Mesenchymal stem cell (in vitro differentiated cells and primary cell): Measurements from ENCODE around the gene VIPR2.

ENCODE experiments used
- DNase-seq: peaks from one replicate; pipeline ENCODE4 v3.0.0-alpha.2; 2013
- H2AFZ ChIP-seq: one replicate; pipeline ENCODE4 v1.6.1; 2013; ENCODE audit warnings: low read depth, mild to moderate bottlenecking, control low read depth, inconsistent platforms, low read length, moderate library complexity
- H2AK5ac ChIP-seq: 2 replicates; pipeline ENCODE4 v1.6.1; 2013; ENCODE audit warnings: low read length, moderate library complexity, mild to moderate bottlenecking, inconsistent platforms; ENCODE audit not compliant: severe bottlenecking
- H2BK120ac ChIP-seq: one replicate; pipeline ENCODE4 v1.6.1; 2013; ENCODE audit warnings: low read depth, mild to moderate bottlenecking, inconsistent platforms, low read length, moderate library complexity
- H2BK12ac ChIP-seq, 2 experiments: one replicate each; pipeline ENCODE4 v1.6.1; 2013; ENCODE audit warnings: inconsistent platforms in 2 of 2, low read length in 2 of 2, mild to moderate bottlenecking in 2 of 2, moderate library complexity in 2 of 2, control low read depth in 1 of 2
- H2BK15ac ChIP-seq: one replicate; pipeline ENCODE4 v1.6.1; 2013; ENCODE audit warnings: mild to moderate bottlenecking, low read depth, inconsistent platforms; ENCODE audit not compliant: poor library complexity, severe bottlenecking
- H2BK5ac ChIP-seq: 2 replicates; pipeline ENCODE4 v1.6.1; 2013; ENCODE audit warnings: low read depth, mild to moderate bottlenecking, low read length, control low read depth, inconsistent platforms; ENCODE audit not compliant: poor library complexity, severe bottlenecking
- H3K14ac ChIP-seq, 2 experiments: one replicate each; pipeline ENCODE4 v1.6.1; 2013; ENCODE audit warnings: inconsistent platforms in 2 of 2, low read length in 2 of 2, control low read depth in 1 of 2, mild to moderate bottlenecking in 1 of 2, moderate library complexity in 1 of 2
- H3K18ac ChIP-seq, 2 experiments: one replicate each; pipeline ENCODE4 v1.6.1; 2013; ENCODE audit warnings: inconsistent platforms in 2 of 2, low read length in 2 of 2, control low read depth in 1 of 2, low read depth in 1 of 2, mild to moderate bottlenecking in 1 of 2
- H3K23ac ChIP-seq, 2 experiments: one replicate each; pipeline ENCODE4 v1.6.1; 2013; ENCODE audit warnings: inconsistent platforms in 2 of 2, low read length in 2 of 2, mild to moderate bottlenecking in 2 of 2, moderate library complexity in 2 of 2, control low read depth in 1 of 2
- H3K27ac ChIP-seq: 2 replicates; pipeline ENCODE4 v1.5.1; 2013; ENCODE audit warnings: mild to moderate bottlenecking, moderate library complexity, low read length, control low read depth, inconsistent platforms; ENCODE audit not compliant: poor library complexity, severe bottlenecking
- H3K27me3 ChIP-seq, 2 experiments: 2 replicates each; pipeline versions ENCODE4 v1.6.1 to v1.7.0; 2013; ENCODE audit warnings: low read length in 2 of 2, mild to moderate bottlenecking in 2 of 2, moderate library complexity in 2 of 2, control low read depth in 1 of 2, inconsistent platforms in 1 of 2; ENCODE audit not compliant: control insufficient read depth in 1 of 2, insufficient read depth in 1 of 2
- H3K36me3 ChIP-seq, 2 experiments: 2 replicates each; pipeline versions ENCODE4 v1.6.1 to v1.7.0; 2013; ENCODE audit warnings: low read length in 2 of 2, control low read depth in 1 of 2, inconsistent platforms in 1 of 2, low read depth in 1 of 2, mild to moderate bottlenecking in 1 of 2; ENCODE audit not compliant: insufficient read depth in 2 of 2, control insufficient read depth in 1 of 2
- H3K4ac ChIP-seq, 2 experiments: one replicate each; pipeline ENCODE4 v1.6.1; 2013; ENCODE audit warnings: inconsistent platforms in 2 of 2, low read length in 2 of 2, mild to moderate bottlenecking in 2 of 2, moderate library complexity in 2 of 2, control low read depth in 1 of 2, low read depth in 1 of 2
- H3K4me1 ChIP-seq: 2 replicates; pipeline ENCODE4 v1.6.1; 2013; ENCODE audit warnings: low read depth, low read length, control low read depth; ENCODE audit not compliant: control insufficient read depth, insufficient read depth
- H3K4me2 ChIP-seq: 2 replicates; pipeline ENCODE4 v1.6.1; 2013; ENCODE audit warnings: low read length, mild to moderate bottlenecking, inconsistent platforms; ENCODE audit not compliant: poor library complexity, severe bottlenecking
- H3K4me3 ChIP-seq, 2 experiments: 2 replicates each; pipeline versions ENCODE4 v1.5.1 to v1.7.0; 2013; ENCODE audit warnings: low read length in 2 of 2, mild to moderate bottlenecking in 2 of 2, control low read depth in 1 of 2, low read depth in 1 of 2; ENCODE audit not compliant: insufficient read depth in 1 of 2
- H3K79me1 ChIP-seq: replicated peaks from 2 replicates; pipeline ENCODE4 v1.6.1; 2013; ENCODE audit warnings: mild to moderate bottlenecking, control low read depth, low read length, inconsistent platforms; ENCODE audit not compliant: poor library complexity, severe bottlenecking
- H3K9ac ChIP-seq: 2 replicates; pipeline ENCODE4 v1.7.0; 2013; ENCODE audit warnings: mild to moderate bottlenecking, low read length, moderate library complexity
- H3K9me3 ChIP-seq: 2 replicates; pipeline ENCODE4 v1.7.0; 2013; ENCODE audit warnings: mild to moderate bottlenecking, low read length; ENCODE audit not compliant: control insufficient read depth
- H4K8ac ChIP-seq: one replicate; pipeline ENCODE4 v1.6.1; 2013; ENCODE audit warnings: inconsistent platforms, mild to moderate bottlenecking, low read length, moderate library complexity
- H4K91ac ChIP-seq: one replicate; pipeline ENCODE4 v1.6.1; 2013; ENCODE audit warnings: mild to moderate bottlenecking, low read length, inconsistent platforms
- WGBS: methylation state at CpG from one replicate; pipeline ENCODE4 v1.1.7; 2013; ENCODE audit warnings: mixed read lengths; 5-methylcytosine and 5-hydroxymethylcytosine counted together

Gene VIPR2

GRCh38 chr7:159113056-159113455, 31.6 kb downstream of the VIPR2 start:
- Histone ChIP-seq H3K79me1 (no peaks in the 10 kb centered on the region), H3K4ac (no peak overlapping the region), H3K9me3 (no peaks in the 10 kb centered on the region), H3K9ac (no peak overlapping the region), H2BK5ac (no peak overlapping the region), H2BK12ac (no peak overlapping the region), H3K27ac (no peak overlapping the region), H4K8ac (no peak overlapping the region), H3K27me3 (peaks cover 29 to 44% of the 10 kb centered on the region in 2 experiments), H3K4me2 (no peak overlapping the region), H3K23ac (no peak overlapping the region), H3K4me1 (no peaks in the 10 kb centered on the region), H3K36me3 (no peaks in the 10 kb centered on the region), H2BK120ac (no peak overlapping the region), H3K14ac (no peak overlapping the region), H3K18ac (no peak overlapping the region), H3K4me3 (no peak overlapping the region), H2AK5ac (no peak overlapping the region), H2BK15ac (no peak overlapping the region), H4K91ac (no peak overlapping the region), H2AFZ (no peak overlapping the region)
- DNase-seq, result no peak
- WGBS, result 4% methylated on average over 8 of the region's 8 CpGs

- H2BK120ac ChIP-seq, result no peak overlapping the region
- H3K23ac ChIP-seq, result no peak overlapping the region
- no peaks in the 10 kb centered on the region for H3K36me3 ChIP-seq
- no peak overlapping the region for H3K4me3 ChIP-seq
- H3K79me1 ChIP-seq, result no peaks in the 10 kb centered on the region
- H3K4me1 ChIP-seq, result no peaks in the 10 kb centered on the region
- no peak overlapping the region for H3K4ac ChIP-seq
- H3K27me3 ChIP-seq, result peaks cover 24 to 47% of the 10 kb centered on the region in 2 experiments
- no peak for DNase-seq
- no peak overlapping the region for H3K9ac ChIP-seq
- no peak overlapping the region for H2AFZ ChIP-seq
- no peak overlapping the region for H2BK12ac ChIP-seq
- H4K8ac ChIP-seq, result no peak overlapping the region
- H2BK5ac ChIP-seq, result no peak overlapping the region
- WGBS, result 78% methylated on average over 48 of the region's 48 CpGs
- H2BK15ac ChIP-seq, result no peak overlapping the region
- no peak overlapping the region for H3K14ac ChIP-seq
- no peak overlapping the region for H4K91ac ChIP-seq
- no peak overlapping the region for H3K27ac ChIP-seq
- no peaks in the 10 kb centered on the region for H3K9me3 ChIP-seq
- no peak overlapping the region for H3K18ac ChIP-seq
- no peak overlapping the region for H2AK5ac ChIP-seq
- no peak overlapping the region for H3K4me2 ChIP-seq
These were observed 32.3 kb downstream of the VIPR2 start for GRCh38 chr7:159112136-159113011.

- Histone ChIP-seq H3K4me3 (no peak overlapping the region), H2BK120ac (no peak overlapping the region), H3K36me3 (no peaks in the 10 kb centered on the region), H3K9me3 (no peaks in the 10 kb centered on the region), H3K18ac (no peak overlapping the region), H2AFZ (no peak overlapping the region), H3K27ac (no peak overlapping the region), H3K4me2 (no peak overlapping the region), H3K79me1 (no peaks in the 10 kb centered on the region), H3K4ac (no peak overlapping the region), H2BK15ac (no peak overlapping the region), H4K91ac (no peak overlapping the region), H4K8ac (no peak overlapping the region), H2AK5ac (no peak overlapping the region), H3K4me1 (peaks cover 3% of the 10 kb centered on the region), H2BK12ac (no peak overlapping the region), H3K14ac (no peak overlapping the region), H3K9ac (no peak overlapping the region), H2BK5ac (no peak overlapping the region), H3K27me3 (peaks cover 18 to 34% of the 10 kb centered on the region in 2 experiments), H3K23ac (no peak overlapping the region)
- DNase-seq, result no peak
- 90% methylated on average over 6 of the region's 10 CpGs for WGBS
These were observed 35.0 kb downstream of the VIPR2 start for GRCh38 chr7:159109653-159110035.

- H3K23ac ChIP-seq, result no peak overlapping the region
- no peak overlapping the region for H2BK120ac ChIP-seq
- H4K91ac ChIP-seq, result no peak overlapping the region
- H3K79me1 ChIP-seq, result no peaks in the 10 kb centered on the region
- H2BK5ac ChIP-seq, result no peak overlapping the region
- no peak overlapping the region for H2BK12ac ChIP-seq
- no peaks in the 10 kb centered on the region for H3K9me3 ChIP-seq
- no peak overlapping the region for H3K4me2 ChIP-seq
- no peak overlapping the region for H2AK5ac ChIP-seq
- H3K4me1 ChIP-seq, result peaks cover 3% of the 10 kb centered on the region
- no peak overlapping the region for H3K14ac ChIP-seq
- H3K4me3 ChIP-seq, result no peak overlapping the region
- 76% methylated on average over 9 of the region's 9 CpGs for WGBS
- no peaks in the 10 kb centered on the region for H3K36me3 ChIP-seq
- H4K8ac ChIP-seq, result no peak overlapping the region
- DNase-seq, result no peak
- H3K18ac ChIP-seq, result no peak overlapping the region
- no peak overlapping the region for H2BK15ac ChIP-seq
- no peak overlapping the region for H3K9ac ChIP-seq
- no peak overlapping the region for H2AFZ ChIP-seq
- H3K27ac ChIP-seq, result no peak overlapping the region
- H3K4ac ChIP-seq, result no peak overlapping the region
- H3K27me3 ChIP-seq, result peaks cover 18 to 33% of the 10 kb centered on the region in 2 experiments
These were observed 35.6 kb downstream of the VIPR2 start for GRCh38 chr7:159108941-159109652.
